ENCODE results near the gene CFAP54.

CFAP54 gene

DNA sequence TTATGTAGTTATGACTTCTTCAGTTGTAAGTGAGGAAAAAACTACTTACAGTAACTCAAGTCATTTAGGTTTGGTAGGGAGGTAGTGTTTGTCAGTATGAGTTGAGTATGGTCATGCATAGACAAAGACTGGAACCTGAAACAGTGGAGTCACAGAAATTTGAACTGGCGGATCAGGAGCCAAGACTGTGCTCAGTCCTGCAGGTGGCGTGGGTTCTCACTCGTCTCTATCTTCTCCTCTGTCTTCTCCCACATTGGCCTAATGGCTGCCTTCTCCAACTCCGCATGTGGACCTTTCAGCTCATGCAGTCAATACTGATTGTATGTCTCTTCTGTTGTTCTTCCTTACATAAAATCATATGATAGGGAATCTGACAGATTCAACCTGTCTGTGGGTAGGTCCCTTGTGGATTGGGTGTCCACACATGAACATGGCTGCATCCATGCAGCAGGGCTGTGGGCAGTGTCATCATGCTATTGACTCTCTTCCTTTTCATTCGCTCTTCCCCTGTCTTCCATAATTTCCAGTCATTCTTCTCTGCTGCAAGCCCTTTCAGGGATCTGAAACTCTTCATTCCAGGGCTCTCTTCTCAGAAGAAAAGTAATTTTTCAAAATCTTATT lies 338.9 kb downstream of the CFAP54 start:
- DNase-seq (ENCODE audit: low read depth): no peak

DNA sequence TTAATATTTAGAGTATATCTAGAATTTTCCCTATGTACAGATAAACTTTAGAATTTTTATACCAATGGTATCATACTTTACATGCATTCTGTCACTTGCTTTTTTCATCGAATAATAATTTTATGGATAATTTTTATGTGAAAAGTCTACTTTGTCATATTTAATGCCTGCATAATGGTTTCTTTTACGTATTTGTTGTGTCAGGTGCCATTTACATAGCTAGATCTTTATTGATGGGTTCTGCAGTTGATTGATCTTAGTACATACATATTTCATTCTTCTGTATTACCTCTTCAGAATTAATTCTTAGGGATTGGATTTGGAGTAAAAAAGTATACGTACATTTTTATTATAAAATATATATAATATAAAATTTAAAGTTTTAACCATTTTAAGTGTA lies 340.0 kb downstream of the CFAP54 start:
- no peak for DNase-seq (ENCODE audit: low read depth)

DNA sequence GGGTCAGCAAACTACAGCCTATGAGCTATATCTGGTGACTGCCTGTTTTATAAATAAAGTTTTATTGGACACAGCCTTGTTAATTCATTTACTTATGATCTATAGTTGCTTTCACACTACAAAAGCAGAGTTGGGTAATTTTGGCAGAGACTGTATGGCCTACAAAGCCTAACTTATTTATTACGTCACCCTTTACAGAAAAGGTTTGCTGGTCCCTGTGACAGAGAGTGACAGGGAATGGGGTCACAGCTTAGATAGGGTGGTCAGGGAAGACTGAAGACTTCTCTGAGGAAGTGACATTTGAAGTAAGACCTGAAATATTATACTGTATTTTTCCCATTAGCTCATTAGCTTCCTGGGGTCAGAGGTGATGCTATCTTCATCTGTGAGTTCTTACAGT lies 342.0 kb downstream of the CFAP54 start:
- DNase-seq (ENCODE audit: low read depth): no peak

DNA sequence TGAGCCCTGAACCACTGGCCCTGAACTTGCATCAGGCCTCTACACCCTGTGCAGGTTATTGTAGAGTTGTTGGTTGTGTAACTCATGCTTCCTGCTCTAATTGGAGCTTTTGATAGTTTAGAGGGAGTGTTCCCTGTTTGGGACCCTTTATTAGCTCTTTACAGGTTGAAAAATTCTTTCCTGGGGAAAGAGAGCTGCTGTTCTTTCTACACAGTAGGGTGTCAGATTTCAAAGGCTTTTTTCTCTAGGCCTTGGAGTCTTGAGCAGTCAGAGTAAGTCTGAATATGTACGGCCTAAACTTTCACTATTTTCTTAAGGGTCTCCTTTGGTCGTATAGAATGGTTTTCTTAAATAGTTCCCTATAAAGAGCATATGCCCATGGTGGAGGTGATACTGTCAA lies 356.9 kb downstream of the CFAP54 start:
- DNase-seq (ENCODE audit: low read depth): no peak

DNA sequence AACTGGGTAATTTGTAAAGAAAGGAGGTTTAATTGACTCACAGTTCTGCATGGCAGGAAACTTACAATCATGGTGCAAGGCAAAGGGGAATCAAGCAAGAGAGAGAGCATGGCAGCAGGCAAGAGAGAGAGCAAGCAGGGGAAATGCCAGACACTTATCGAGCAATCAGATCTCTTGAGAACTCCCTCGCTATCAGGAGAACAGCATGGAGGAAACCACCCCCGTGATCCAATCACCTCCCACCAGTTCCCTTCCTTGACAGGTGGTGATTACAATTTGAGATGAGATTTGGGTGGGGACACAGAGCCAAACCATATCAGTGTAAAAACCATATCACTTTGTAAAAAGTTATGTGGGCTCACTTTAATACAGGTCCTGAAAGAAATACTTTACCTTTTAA lies 361.3 kb downstream of the CFAP54 start:
- DNase-seq (ENCODE audit: low read depth): peak; percentile 38

DNA sequence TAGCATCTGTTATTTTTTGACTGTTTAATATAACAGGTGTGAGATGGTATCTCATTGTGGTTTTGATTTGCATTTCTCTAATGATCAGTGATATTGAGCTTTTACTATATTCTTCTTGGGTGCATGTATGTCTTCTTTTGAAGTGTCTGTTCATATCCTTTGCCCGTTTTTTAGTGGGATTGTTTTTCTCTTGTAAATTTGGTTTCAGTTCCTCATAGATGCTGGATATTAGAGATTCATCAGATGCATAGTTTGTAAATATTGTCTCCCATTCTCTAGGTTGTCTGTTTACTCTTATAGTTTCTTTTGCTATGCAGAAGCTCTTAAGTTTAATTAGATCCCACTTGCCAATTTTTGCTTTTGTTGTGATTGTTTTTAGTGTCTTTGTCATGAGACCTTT lies 368.8 kb downstream of the CFAP54 start:
- DNase-seq (ENCODE audit: low read depth): no peak

DNA sequence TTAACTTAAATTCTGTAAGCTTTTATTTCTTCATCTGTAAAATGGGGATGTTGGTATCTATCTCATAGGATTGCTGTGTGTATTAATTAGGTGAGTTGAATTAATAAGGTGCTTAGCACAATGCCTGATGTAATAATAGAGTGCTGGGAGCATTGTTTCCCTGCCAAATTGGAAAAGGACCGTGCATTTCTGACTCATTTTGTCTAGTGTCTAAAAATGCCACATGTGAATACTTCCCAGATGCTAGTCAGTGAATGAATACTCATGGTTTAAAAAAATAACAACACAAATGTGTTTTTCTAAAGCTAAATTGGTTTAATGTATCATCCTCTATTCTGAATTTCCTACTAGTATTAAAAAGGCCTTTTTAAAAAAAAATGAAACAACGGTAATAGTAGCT lies 372.3 kb downstream of the CFAP54 start:
- DNase-seq (ENCODE audit: low read depth): no peak

DNA sequence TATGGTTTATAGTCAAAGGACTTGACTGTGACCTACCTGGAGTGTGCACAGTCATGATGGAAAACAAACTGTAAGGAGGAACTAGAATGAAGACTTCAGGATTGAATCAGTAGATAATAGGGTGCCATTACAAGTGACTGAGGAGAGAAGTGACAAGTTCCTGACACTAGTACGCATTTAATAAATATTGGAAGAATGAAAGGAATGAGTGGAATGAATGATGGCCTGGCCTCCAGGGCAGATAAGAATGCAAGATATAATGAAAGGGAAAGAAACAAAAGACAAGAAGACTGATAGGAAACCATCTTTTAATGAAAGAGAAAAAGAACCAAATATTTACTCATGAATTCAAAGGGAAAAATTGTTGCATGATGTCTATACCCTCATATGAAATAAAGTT lies 372.9 kb downstream of the CFAP54 start:
- no peak for DNase-seq (ENCODE audit: low read depth)

DNA sequence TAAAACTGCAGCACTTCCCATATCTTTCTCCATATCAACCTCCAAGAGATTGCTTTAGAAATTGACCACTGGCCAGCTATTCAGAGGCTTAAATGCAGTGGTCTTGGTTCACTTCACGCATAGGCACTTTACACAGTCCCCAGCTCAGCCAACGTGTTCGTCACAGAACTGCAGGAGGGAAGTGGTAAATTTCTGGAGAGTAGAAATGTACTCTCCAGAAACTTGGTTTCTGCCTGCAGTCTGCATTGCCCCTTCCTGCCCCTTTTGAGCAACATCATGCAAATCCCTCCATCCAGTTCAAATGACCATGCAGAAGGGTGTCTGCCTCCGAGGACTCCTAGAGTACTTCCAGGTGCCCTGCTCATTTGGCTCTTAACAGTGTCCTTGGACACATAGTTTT lies 375.0 kb downstream of the CFAP54 start:
- DNase-seq (ENCODE audit: low read depth): no peak

DNA sequence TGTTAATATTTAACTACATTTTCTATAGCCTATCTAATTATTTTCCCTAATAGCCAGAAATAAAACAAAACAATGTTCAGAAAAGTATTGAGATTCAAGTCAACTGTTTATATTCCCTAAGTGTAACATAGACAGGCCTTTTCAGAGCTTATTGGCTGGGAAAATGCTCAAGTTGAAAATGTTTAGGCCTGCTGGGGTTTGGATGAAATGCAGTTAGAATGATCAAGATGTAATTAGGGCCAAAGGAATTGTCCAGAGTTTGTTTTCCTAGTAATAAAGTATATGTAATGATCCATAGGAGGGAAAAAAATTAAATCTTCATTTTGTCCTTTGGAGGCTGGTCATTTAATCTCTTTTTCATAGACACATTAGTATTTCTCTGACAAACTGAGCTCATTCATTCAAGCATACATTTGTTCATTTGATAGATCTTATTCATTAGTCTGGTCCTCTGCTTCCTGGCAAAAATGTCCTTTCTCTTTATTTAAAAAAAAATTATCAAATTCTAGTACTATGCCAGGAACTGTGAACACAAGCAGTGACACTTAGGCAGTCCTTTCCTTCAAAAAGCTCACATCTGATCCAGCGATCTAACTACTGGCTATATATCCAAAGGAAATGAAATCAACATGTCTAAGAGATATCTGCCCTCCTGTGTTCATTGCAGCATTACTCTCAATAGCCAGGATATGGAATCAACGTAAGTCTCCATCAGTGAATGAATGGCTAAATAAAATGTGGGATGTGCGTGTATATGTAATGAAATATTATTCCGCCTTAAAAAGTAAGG lies 377.6 kb downstream of the CFAP54 start:
- DNase-seq (ENCODE audit: low read depth): no peak

DNA sequence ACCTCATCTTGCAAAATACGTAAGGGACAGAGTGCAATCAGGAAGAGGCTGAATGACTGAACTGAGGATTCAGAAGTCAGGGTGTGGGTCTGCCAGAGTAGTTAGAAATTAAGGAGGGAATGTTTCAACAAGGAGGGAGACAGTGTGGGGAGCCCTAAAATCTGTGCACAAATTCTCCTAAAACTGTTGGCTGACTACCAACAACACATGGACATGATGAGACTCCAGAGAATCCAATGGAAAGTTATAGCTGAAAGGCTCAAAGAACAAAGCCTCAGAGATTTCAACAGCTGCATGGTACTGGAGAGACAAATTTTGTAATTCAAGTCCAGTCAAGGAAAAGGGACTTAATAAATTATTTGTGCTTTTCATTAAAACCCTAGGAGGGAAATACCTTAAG lies 381.6 kb downstream of the CFAP54 start:
- DNase-seq (ENCODE audit: low read depth): no peak

DNA sequence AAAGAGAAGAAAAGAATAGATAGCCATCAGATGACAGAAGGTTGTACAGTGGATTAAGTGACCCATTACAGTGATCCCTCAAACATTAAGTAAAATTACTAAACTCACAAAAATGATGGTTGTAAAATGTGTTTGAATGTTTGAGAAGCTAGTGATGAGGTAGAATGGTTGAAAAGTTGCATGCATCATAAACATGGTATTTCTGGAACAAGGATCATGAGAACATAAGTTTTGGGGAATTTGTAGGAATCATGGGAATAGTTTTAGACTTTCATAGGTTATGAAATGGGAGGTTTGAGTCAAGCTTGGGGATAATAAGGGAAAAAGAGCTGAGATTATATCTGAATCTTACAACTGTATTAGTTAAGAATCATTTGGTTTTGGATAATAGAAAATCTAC lies 383.6 kb downstream of the CFAP54 start:
- DNase-seq (ENCODE audit: low read depth): no peak

DNA sequence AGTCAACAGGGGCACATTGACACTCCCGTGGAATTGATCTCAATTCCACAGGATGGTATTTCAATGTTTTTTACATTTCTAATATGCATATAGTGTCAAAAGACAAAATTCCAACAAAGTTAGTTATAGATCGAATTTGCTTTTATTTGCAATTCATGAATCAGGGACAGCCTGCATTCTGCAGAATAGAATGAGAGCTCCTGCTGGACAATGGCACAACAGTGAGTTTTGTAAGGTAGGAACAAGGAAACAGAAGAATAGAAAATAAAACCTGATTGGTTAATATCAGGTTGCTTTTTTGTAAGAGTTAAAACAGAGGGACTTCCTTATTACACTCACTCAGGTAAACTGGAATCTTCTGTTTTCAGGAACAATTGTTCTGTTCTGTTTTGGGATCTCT lies 384.8 kb downstream of the CFAP54 start:
- DNase-seq (ENCODE audit: low read depth): no peak

DNA sequence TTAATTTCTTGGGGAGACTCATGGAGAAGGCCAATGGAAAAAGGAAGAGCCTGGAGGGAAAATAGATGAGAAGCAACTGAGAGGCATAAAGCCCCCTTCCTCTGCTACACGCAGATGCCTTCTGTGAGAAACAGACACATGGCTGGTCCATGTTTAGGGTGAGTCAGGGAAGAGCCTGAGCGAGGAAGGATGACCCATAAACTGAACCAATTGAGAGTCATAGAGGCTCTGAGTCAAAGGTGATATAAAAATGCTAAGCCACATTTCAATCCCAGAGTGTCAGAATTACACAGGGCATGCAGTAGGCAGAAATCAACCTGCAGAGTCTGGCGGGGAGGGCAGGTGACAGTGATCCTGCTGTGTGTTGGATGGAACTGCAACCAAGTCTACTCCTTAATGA lies 387.6 kb downstream of the CFAP54 start:
- DNase-seq (ENCODE audit: low read depth): no peak

DNA sequence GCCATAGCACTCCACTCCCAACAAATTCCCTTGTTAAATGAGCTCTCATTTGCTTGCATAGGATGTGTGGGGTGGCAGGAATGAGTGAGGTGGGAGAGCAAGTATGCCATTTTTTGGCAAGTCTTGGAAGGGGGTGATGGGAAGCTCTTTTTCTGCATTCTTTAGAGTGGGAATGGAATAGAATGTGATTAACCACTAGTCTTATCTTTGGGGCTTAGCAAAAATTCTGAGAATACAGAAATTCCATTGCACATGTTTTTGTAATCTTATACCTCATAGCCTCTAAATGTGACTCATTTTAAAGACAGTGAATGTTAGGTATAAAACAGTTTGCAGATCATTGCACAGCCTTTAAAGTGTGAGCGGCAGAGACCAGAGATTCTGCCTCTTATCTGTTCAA lies 389.3 kb downstream of the CFAP54 start:
- DNase-seq (ENCODE audit: low read depth): no peak

DNA sequence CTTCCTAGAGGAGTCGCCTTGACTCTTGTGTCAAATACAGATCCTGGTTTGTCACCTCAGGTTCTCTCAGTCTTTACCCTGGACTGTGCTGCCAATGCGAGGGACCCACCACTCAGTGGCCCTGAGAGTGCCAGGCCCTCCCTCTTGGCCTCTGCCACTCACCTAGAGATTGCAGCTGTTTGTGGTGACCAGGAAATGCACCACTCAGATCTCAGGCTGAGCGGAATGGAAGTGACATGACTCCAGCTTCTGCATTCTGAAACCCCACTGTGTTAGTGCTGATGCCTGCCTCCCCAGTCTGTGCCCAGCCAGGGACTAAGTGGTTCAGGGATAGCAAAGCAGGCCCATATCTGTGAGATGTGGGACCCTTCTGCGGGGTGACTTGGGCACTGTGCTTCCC lies 389.9 kb downstream of the CFAP54 start:
- peak; percentile 15 for DNase-seq (ENCODE audit: low read depth)

DNA sequence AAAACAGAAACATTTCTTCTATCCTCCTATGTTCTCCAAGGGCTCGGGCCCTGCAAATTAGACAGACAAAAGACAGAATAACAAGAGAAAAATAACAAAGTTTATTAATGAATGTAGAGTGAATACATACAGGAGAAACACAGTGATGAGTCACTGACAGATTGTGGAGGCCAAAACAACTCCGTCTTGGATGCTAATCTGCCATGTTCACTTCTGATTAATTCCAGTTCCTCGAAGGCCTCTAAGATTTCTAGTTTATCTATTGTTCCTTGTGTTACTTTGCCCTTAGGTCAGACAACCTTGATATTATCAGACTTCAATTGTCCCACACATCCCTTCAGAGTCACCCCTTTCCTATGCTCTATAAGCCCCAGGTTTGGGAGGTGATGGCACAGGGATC lies 390.8 kb downstream of the CFAP54 start:
- DNase-seq (ENCODE audit: low read depth): no peak

DNA sequence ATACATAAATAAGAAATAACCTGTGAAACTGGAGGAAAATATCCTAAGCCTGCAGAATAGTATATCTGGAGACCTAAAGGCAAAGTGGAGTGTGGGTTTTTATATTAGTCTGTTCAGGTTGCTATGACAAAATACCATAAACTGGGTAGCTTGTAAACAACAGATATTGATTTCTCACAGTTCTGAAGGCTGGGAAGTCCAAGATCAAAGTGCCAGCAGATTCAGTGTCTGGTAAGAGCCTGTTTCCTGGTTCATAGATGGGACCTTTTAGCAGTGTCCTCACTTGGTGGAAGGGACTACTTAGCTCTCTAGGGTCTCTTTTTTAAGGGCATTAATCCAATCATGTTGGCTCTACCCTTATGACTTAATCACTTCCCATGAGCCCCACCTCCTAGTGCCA lies 392.2 kb downstream of the CFAP54 start:
- no peak for DNase-seq (ENCODE audit: low read depth)

DNA sequence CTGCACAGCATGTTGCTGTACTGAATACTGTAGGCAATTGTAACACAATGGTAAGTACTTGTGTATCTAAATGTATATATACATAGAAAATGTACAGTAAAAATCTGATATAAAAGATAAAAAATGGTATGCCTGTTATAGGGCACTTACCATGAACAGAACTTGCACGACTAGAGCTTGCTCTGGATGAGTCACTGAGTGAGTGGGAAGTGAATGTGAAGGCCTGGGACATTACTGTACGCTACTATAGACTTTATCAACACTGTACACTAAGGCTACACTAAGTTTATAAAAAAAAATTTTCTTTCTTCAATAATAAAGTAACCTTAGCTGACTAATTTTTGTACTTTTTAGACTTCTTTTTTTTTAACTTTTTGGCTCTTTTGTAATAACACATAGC lies 393.5 kb downstream of the CFAP54 start:
- DNase-seq (ENCODE audit: low read depth): no peak

DNA sequence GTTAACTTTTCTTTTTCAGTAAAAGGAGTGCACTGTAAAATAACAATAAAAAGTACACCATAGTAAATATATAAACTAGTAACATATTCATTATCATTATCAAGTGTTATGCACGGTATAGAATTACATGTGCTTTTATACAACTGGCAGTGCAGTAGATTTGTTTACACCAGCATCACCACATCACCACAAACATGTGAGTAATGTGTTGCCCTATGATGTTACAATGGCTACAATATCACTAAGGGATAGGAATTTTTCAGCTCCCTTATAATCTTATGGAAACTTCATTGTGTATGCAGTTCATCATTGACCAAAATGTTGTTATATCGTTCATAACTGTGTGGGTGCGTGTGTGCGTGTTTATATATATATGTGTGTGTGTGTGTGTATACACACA lies 394.2 kb downstream of the CFAP54 start:
- no peak for DNase-seq (ENCODE audit: low read depth)

DNA sequence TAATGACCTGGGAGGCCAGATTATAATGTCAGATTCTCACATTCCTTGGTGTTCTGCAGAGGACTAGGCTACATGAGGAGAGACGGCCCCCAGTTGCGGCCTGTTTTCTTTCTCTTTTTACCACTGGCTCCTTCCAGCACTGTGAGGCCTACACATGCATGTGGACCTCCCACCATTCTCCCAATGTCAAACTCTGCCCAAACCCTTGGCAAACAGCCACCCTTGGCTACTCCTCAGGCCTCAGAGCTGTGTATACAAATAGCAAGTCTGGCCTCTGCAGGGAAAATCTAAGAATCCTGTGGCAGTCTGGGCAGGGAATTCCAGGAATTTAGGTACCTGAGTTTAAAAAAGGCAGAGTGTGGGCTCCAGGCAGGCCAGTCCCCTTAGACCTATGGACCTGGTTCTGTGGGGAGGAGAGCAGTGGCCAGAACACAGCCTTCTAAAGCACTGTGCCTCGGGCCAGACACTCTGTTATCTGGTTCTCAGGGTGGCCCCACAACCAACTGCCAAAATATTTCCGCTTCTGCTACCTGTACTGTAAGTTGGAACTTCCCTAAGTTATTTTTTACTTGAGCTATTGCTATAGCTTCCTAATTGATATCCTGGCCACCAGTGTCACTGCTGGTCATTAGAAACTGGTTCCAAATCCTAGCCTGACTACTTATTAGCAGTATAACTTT lies 397.8 kb downstream of the CFAP54 start:
- DNase-seq (ENCODE audit: low read depth): no peak

DNA sequence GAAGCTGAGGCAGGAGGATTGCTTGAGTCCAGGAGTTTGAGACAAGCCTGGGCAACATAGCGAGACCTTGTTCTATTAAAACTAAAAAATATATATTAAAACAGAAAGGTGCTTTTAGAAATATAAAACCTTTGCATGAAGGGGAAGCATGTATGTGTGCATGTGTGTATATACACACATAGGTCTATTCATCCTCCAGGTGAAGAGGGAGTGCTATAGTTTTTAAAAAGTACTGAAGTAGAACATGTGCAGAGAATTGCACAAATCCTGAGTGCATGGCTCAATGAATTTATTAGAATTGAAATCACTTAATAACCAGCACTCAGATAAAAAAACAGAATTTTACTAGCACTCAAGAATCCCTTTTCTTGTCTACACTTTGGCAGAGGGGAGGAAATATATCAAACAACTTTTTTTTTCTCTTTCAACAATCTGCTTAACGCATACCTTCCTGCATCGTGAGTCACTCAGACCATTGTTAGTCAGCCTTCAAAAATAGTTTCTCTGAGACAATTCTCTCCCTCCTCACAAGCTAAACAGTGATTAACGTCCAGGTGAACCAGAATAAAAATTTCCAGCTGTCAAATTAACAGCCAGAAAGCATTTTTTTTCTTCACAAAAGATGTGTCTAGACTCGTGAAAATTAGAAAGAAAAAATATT lies 400.0 kb downstream of the CFAP54 start:
- DNase-seq (ENCODE audit: low read depth): no peak

DNA sequence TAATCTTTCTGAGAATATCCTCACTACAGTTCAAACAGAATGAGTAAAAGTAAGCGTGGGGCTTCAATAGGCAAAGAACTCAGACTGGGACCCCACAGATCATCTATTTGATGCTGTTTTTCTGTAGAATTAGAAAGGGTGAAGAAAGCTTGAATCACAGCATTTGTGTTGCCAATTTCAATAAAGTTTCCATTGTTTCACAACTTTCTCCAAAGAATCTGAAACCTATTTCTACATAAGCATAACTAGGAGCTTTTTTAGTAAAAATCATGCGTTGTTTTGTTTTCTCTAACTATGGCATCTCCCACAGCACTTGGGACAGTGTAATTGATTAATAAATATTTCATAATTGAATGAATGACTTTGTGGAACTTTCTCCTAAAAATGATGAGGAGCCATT lies 401.0 kb downstream of the CFAP54 start:
- DNase-seq (ENCODE audit: low read depth): no peak
